ENCODE data around the gene FKBP2. TPM values are rescaled to one million over a fixed set of nuclear protein-coding genes. Genes with fewer than 3 reads are reported as not detected.

The FKBP2 gene
- total and polyA plus RNA-seq, 2 of the 4 experiments (the other 2 are of a cell fraction), result 36.2 to 76.4 TPM

DNA sequence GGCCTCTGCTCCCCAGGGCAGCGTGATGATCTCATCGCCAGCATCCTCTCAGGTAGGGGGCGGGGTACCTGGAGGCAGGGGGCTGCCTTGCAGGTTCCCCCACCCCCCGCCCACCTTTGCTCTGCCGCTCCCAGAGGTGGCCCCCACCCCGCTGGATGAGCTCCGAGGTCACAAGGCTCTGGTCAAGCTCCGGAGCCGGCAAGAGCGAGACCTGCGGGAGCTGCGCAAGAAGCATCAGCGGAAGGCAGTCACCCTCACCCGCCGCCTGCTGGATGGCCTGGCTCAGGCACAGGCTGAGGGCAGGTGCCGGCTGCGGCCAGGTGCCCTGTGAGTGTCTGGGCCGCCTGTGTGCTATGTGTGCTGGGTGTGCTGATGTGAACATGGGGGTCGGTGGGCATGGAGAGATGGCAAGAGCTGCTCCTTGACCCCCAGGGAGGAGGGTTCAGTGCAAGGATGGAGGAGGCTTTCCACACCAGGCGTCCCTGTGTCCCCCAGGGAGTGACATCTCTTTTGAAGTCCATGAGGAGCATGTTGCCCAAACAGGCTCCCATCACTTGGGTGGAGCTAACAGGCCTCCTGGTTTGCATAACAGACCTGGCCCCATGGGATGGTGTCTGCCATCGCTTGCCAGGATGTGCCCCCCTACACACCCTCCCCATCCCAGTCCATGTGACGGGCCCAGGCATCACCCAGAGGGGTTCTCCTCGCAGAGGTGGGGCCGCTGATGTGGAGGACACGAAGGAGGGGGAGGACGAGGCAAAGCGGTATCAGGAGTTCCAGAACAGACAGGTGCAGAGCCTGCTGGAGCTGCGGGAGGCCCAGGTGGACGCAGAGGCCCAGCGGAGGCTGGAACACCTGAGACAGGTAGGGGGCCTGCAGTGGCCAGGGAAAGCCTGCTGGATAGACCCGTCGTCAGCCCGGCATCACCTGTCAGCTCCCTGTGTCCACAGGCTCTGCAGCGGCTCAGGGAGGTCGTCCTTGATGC is 24.6 kb downstream of the FKBP2 start:
- in situ Hi-C loops (cut with MboI; ENCODE audit: low sequenced_read_pairs) (no loop called here), dilution Hi-C loops (cut with HindIII; ENCODE audit: low sequenced_read_pairs, unreplicated experiment) (no loop called here), intact Hi-C loops (cut with micrococcal nuclease) (no loop called here)
- H3K14ac ChIP-seq (replicated peaks; ENCODE audit: low read depth, low read length), result no peak overlapping the region
- H3K27me3 ChIP-seq (ENCODE audit: control insufficient read depth, insufficient read depth, low read length), result no peaks in the 10 kb centered on the region
- no peak overlapping the region for H2BK5ac ChIP-seq (ENCODE audit: low read depth, low read length, poor library complexity, severe bottlenecking)
- peak overlapping the region; percentile 47 for H2AK9ac ChIP-seq (replicated peaks; ENCODE audit: low read depth, low read length, poor library complexity)
- TF ChIP-seq SMC3 (IDR thresholded peaks at IDR 0.05; ENCODE audit: low read depth, low read length) (no peak), MAFK (IDR thresholded peaks at IDR 0.05; ENCODE audit: low read depth, low read length) (no peak)
- ChIA-PET CTCF (no interaction called here), POLR2A (ENCODE audit: unreplicated experiment) (no interaction called here)
- no peak overlapping the region for H3K23ac ChIP-seq (ENCODE audit: low read depth, low read length)
- H3K56ac ChIP-seq (ENCODE audit: extremely low read depth, insufficient read depth, low read length), result no peak overlapping the region
- no peak overlapping the region for H2BK120ac ChIP-seq (ENCODE audit: low read depth, low read length)
- no peak overlapping the region for H3K27ac ChIP-seq (ENCODE audit: insufficient read depth, low read length)
- H3K9me3 ChIP-seq (ENCODE audit: control insufficient read depth, insufficient read depth, low read length), result no peaks in the 10 kb centered on the region
- no TSS peak for BruUV-seq (replicated peaks)
- H2AFZ ChIP-seq (replicated peaks; ENCODE audit: low read length, poor library complexity), result no peak overlapping the region
- WGBS, 2 experiments (ENCODE audit: extremely low coverage in 2 of 2, insufficient read length in 1 of 2), result 92% methylated on average over 14 of the region's 35 CpGs; no CpG with 5 or more reads in 1 of the 2 experiments
- H3K4me2 ChIP-seq (ENCODE audit: low read depth, low read length), result no peak overlapping the region
- H4K8ac ChIP-seq (ENCODE audit: low read depth in 2 of 2, low read length in 2 of 2), result no peak overlapping the region
- no peak overlapping the region for H4K5ac ChIP-seq (ENCODE audit: low read depth, low read length)
- H2BK20ac ChIP-seq (ENCODE audit: low read depth, low read length), result no peak overlapping the region
- H3K9me1 ChIP-seq (ENCODE audit: insufficient read depth, low read length), result 0 out of 2 replicates have a peak, but pooled peaks cover 5% of the 10 kb centered on the region
- no peak overlapping the region for H3K9ac ChIP-seq (ENCODE audit: low read depth, low read length)
- no peak for ATAC-seq (ENCODE audit: low read depth)
- H3K4me3 ChIP-seq (ENCODE audit: insufficient read depth, low read depth, low read length), result no peak overlapping the region
- H3K36me3 ChIP-seq (ENCODE audit: control insufficient read depth, insufficient read depth, low read length), result peaks cover 34% of the 10 kb centered on the region
- H2AK5ac ChIP-seq (ENCODE audit: low read depth, low read length), result no peak overlapping the region
- no peak overlapping the region for H2BK15ac ChIP-seq (ENCODE audit: low read depth, low read length)
- no peak for DNase-seq
- H3K4me1 ChIP-seq (ENCODE audit: control insufficient read depth, insufficient read depth, low read length), result peaks cover 16% of the 10 kb centered on the region
- H4K20me1 ChIP-seq (ENCODE audit: insufficient read depth, low read length), result no peaks in the 10 kb centered on the region; the same call in 1 of the 2 replicates
- no peak overlapping the region for H4K91ac ChIP-seq (ENCODE audit: insufficient read depth, low read depth, low read length)
- no peak overlapping the region for H3K18ac ChIP-seq (ENCODE audit: low read depth, low read length)
- peaks cover 0 to 25% of the 10 kb centered on the region in 2 experiments; a peak in 2 of 4 replicates for H3K79me1 ChIP-seq (ENCODE audit: low read depth in 1 of 2, low read length in 2 of 2)
- H3K4ac ChIP-seq (ENCODE audit: low read depth, low read length), result no peak overlapping the region
